Midbrain (tissue), 1 donor: ENCODE measurements around the gene PCYOX1L.

Source experiments
- DNase-seq: peaks from one replicate; lab custom pipeline; 2025; lab: John Stamatoyannopoulos, UW

The PCYOX1L gene

DNA sequence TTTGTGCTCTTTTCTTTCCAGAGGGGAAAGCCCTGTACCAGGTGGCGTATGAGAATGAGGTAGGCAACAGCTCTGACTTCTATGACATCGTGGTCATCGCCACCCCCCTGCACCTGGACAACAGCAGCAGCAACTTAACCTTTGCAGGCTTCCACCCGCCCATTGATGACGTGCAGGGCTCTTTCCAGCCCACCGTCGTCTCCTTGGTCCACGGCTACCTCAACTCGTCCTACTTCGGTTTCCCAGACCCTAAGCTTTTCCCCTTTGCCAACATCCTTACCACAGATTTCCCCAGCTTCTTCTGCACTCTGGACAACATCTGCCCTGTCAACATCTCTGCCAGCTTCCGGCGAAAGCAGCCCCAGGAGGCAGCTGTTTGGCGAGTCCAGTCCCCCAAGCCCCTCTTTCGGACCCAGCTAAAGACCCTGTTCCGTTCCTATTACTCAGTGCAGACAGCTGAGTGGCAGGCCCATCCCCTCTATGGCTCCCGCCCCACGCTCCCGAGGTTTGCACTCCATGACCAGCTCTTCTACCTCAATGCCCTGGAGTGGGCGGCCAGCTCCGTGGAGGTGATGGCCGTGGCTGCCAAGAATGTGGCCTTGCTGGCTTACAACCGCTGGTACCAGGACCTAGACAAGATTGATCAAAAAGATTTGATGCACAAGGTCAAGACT, 10.3 kb downstream of the PCYOX1L start:
- DNase-seq = no peak

- DNase-seq = no peak
Measured at GRCh38 chr5:149370878-149371277, 13.0 kb downstream of the PCYOX1L start.

DNA sequence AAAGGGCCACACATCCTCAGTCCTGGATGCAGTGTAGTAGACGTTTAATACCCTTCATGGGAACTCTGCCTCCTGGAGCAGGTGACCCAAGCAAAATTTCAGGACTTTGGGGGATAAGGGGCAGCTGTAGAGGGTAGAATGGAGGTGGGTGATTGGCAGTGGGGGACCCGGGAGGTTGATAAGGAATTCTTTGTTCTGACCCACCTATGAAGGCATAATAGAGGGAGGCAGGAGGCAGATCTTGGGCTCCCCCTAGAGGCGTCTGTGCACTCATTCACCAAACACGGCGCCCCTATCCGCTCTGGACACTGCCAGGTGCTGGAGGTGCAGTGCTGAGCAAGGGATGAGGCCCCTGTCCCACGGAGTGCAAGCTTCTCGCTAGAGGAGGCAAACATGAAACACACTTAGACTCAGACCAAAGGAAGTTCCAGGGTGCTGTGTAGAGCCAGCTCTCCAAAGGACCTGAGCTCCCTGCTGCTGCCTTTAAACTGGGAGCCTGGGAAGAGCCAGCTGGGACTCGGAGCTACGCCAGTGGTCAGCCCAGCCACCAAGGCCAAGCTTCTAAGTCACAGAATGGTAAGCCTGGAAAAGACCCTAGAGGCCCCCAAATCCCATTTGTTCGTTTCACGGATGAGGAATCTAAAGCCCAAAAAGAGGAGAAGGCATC, 13.6 kb downstream of the PCYOX1L start:
- peak; percentile 41 for DNase-seq

DNA sequence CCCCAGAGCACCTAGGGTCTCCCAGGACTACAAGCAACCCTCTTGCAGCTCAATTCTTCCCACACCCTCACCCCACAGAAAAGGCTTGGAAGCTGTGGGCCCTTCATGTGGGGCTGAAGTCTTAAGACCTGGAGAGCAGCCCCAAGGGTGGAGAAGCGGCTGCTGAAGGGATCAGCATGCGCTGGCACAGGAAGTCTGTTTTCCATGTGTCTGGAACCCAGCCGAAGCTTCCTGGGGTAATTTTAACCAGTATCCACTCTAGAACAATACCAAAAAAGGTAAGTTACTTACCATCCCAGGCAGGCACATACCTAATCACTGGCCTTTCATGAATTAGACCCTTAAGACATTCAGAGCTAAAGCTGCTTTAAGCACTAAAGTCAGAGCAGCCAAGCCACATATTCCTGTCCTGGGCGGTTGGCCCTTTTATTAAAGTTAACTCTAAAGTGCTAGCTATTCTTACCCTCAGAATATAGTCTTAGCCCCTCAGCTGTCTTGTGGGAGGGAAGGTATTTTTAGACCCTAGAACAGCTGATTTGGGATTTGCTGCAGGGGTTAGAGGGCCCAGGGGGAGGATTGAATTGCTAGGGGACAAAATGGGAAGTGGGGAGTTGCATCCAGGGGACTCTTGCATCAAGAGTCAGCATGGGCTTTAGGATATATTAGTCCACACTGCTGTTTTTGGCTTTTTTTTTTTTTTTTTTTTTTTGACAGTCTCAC, 14.4 kb downstream of the PCYOX1L start:
- no peak for DNase-seq

GRCh38 chr5:149372932-149373331, 15.1 kb downstream of the PCYOX1L start:
- DNase-seq = no peak

- no peak for DNase-seq
Measured at GRCh38 chr5:149374303-149374702, 16.5 kb downstream of the PCYOX1L start.

DNA sequence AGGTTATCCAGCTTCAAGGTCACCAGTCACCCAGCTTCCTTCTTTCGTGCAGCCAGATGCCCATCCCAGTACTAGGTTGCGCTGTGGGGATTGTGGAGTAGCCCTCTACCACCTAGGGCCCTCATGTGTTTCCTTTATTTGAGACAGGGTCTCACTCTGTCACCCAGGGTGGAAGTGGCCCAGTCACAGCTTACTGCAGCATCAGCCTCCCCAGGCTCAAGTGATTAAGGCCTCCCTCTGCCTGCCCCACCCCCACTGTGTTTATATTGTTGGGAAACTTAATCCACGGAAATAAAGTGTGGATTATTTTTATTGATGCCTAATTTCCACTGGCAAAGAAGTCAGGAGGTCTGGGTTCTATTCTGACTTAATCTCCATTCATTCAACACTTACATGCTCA, 17.0 kb downstream of the PCYOX1L start:
- no peak for DNase-seq

DNA sequence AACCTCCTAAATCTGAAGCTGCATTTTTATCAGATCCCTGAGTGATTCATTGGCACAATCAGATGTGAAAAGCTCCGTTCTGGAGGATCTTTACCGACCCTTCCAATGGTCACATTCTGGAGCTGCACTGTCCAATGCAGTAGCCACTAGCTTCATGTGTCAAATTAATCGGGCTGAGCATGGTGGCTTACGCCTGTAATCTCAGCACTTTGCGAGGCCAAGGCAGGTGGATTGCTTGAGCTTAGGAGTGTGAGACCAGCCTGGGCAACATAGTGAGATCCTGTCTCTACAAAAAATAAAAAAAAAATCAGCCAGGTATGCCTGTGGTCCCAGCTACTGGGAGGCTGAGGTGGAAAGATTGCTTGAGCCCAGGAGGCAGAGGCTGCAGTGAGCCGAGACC, 17.6 kb downstream of the PCYOX1L start:
- no peak for DNase-seq

GRCh38 chr5:149376104-149376503, 18.3 kb downstream of the PCYOX1L start:
- no peak for DNase-seq

GRCh38 chr5:149376711-149377447, 19.0 kb downstream of the PCYOX1L start:
- DNase-seq = no peak

DNA sequence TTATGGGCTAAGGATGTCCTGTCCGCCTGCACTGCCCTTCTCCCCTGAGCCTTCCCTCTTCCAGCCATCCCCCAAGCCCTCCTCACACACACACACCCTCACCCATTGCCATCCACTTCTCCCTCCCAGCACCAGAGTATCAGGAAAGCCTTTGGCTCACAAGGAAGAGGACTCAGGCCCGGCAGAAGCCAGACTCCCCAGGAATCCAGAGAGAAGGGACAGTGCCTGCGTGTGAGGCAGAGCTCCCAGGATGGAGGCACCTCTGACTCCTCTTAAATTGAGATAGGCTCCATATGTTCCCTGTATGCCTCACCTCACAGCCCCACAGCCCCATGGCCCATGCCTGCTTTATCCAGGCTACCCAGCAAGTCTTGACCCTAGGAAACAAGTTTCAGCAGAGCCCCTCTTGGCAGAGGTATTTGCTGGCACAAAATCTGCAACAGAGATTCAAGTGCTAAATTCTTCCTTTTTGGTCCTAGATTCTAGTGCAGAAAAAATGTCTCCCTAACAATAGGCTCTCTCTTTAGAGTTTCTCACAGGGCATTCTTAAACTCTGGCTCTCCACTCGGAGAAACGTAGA, 20.5 kb downstream of the PCYOX1L start:
- DNase-seq = no peak

DNA sequence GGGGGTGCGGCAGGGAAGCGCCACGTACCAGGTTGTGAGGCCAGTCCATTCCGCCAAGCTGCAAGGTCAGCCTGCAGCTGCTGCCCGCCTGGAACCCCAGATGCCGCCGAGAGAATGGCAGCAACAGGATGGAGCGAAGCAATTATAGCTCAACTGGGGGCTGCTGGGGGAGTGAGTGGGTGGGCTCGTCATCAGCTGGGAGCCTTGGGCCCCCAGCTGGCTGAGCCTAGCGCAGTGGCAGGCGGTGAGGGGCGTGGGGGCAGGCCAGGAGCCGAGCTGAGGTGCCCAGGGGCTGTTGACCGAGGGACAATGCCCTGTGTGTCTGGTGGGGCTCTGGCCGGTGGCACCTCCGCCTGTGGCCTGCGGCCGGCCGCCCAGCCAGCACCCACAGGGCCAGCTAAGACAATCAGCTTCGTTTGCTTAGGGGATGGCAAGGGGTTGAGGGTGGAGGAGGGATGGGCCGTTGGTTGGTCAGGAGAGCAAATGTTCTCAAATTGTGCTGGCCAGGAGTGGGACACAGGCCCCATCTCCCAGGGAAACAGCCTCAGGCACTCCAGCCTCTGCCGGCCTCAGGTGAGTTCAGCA, 21.4 kb downstream of the PCYOX1L start, which contains the start of gene IL17B:
Gene IL17B, minus strand, starts transcription at position 116 of the 585 bp plus-strand sequence. Its CDS starts 67 bp downstream, at position 49.
- no peak for DNase-seq

DNA sequence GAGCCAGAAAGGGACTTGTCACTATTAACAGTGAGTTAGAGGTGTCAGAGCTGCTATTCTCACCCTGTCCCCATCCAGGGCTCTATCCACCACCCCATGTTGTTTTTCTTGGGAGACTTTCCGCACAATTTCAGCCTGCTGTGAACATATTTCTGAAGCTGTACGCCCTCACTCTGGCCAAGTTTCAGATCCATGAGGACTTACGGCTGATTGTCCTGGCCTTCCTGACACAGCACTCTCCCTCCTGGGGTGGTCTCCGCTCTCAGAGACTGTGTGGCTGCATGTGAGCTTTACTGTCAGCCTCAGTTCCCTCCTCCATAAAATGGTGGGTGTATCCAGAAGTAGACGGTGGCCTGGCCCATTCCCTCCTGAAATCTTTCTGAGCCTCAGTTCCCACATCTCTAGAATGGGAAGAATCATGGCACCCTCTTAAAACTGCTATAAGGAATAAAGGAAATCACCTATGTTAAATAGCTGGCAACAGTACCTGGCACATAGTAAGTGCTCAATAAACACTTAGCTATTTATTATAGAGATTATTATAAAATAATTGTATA, 22.1 kb downstream of the PCYOX1L start:
- DNase-seq = no peak

GRCh38 chr5:149380466-149381121, 22.7 kb downstream of the PCYOX1L start:
- no peak for DNase-seq

DNA sequence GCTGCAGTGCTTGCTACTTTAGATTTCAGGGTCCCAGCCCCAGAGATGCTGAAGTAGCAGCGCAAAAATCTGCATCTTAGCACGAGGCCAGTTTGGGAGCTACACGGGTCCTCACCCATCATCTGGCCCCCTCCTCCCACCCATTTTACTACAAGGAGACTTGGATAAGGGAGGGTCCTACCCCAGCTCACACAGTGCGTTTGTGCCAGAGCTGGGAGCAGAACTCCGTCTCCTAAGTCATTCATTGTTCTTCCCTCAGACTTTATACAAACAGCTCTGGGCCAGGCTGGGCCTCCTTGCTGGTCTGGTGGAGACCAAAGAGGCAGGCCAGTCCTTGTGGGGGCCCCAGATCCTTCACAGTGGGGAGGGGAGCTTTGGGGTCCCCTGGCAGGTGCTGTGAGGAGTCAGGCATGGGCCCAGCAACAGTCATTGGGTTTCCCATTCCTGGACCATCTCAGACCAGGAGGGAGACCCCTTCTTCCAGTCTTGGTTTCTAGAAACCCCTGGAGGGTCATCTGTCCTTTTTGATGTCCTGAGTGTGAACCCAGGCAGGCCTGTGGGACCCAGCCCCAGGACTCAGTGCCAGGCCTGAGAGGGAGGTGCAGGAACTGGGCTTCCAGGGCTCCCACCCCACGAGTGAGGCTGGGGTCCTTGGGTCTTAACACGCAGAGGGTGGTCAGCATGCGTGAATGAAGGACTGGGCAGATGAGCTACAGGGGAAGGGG, 23.6 kb downstream of the PCYOX1L start:
- no peak for DNase-seq

GRCh38 chr5:149381986-149382338, 24.1 kb downstream of the PCYOX1L start:
- peak; percentile 37 for DNase-seq

- DNase-seq = no peak
Measured at GRCh38 chr5:149382517-149383220, 24.8 kb downstream of the PCYOX1L start.

- no peak for DNase-seq
Measured at GRCh38 chr5:149383399-149383798, 25.6 kb downstream of the PCYOX1L start.

- DNase-seq = no peak
Measured at GRCh38 chr5:149386166-149386565, 28.3 kb downstream of the PCYOX1L start.
